K562 (cell line): ENCODE measurements around the gene TSTD2. TPM values are rescaled to one million over a fixed set of nuclear protein-coding genes. Genes with fewer than 3 reads are reported as not detected.

Experiments
- CEBPZ ChIP-seq: fragments of 150-350 bp; IDR thresholded peaks from 2 replicates; pipeline ENCODE4 v1.6.1; 2014; ENCODE audit warnings: low read depth, mild to moderate bottlenecking, low read length, borderline replicate concordance
- CHCHD3 ChIP-seq: fragments of 250-450 bp; sonication (Bioruptor Pico); IDR thresholded peaks from 2 replicates; pipeline ENCODE4 v2.1.2; 2022; ENCODE audit warnings: mild to moderate bottlenecking
- COPS2 ChIP-seq: fragments of 450-650 bp; conservative IDR thresholded peaks from 2 replicates; pipeline ENCODE4 v1.6.1; 2016; ENCODE audit warnings: mild to moderate bottlenecking, moderate library complexity
- DEAF1 ChIP-seq: fragments of 450-650 bp; formaldehyde crosslinking; IDR thresholded peaks from 2 replicates; pipeline ENCODE4 v1.4.0; 2020; ENCODE audit warnings: mild to moderate bottlenecking, moderate library complexity
- DIDO1 ChIP-seq: fragments of 450-650 bp; IDR thresholded peaks from 2 replicates; pipeline ENCODE4 v1.6.1; 2016; ENCODE audit warnings: low read depth, missing biosample characterization, missing genetic modification characterization
- E2F3 ChIP-seq: fragments of 250-450 bp; sonication (Bioruptor Pico); IDR thresholded peaks from 2 replicates; pipeline ENCODE4 v1.4.0; 2020; ENCODE audit warnings: mild to moderate bottlenecking
- EGR1 ChIP-seq: fragments of 450-650 bp; conservative IDR thresholded peaks from 2 replicates; pipeline ENCODE4 v1.6.1; 2017; ENCODE audit warnings: mild to moderate bottlenecking
- ELF4 ChIP-seq: fragments of 450-650 bp; formaldehyde crosslinking; IDR thresholded peaks from 2 replicates; pipeline ENCODE4 v1.4.0; 2022; ENCODE audit warnings: missing genetic modification characterization
- FOXK1 ChIP-seq: sonication (generic); formaldehyde crosslinking; IDR thresholded peaks from 2 replicates; pipeline ENCODE4 v1.8.0; 2022; ENCODE audit warnings: missing genetic modification reagents, mild to moderate bottlenecking, borderline replicate concordance
- FOXM1 ChIP-seq, 2 experiments: fragments of 450-650 bp in 1 of 2; sonication (generic) in 1 of 2; formaldehyde crosslinking in 1 of 2; IDR thresholded peaks; 2 replicates each; pipeline versions ENCODE4 v1.6.1 to v1.9.0; 2017 to 2022; ENCODE audit warnings: low read depth in 2 of 2, mild to moderate bottlenecking in 2 of 2, missing genetic modification reagents in 1 of 2, moderate library complexity in 1 of 2
- MECOM ChIP-seq: fragments of 250-450 bp; sonication (Bioruptor Pico); IDR thresholded peaks from 2 replicates; pipeline ENCODE4 v1.8.0; 2022; ENCODE audit warnings: inconsistent platforms
- MYBL2 ChIP-seq, 2 experiments: fragments of 450-650 bp in 1 of 2; sonication (generic) in 1 of 2; formaldehyde crosslinking in 1 of 2; IDR thresholded peaks; 2 replicates each; pipeline versions ENCODE4 v1.6.1 to v1.8.1; 2017 to 2022; ENCODE audit warnings: borderline replicate concordance in 1 of 2, inconsistent platforms in 1 of 2, low read depth in 1 of 2, mild to moderate bottlenecking in 1 of 2, missing genetic modification reagents in 1 of 2, moderate library complexity in 1 of 2
- POLR2AphosphoS2 ChIP-seq: IDR thresholded peaks from 2 replicates; pipeline ENCODE4 v1.6.1; 2012; ENCODE audit warnings: low read length, improper control_type of control experiment
- PURB ChIP-seq: sonication (generic); formaldehyde crosslinking; IDR thresholded peaks from 2 replicates; pipeline ENCODE4 v1.9.0; 2021; ENCODE audit warnings: low read depth, mild to moderate bottlenecking, missing genetic modification reagents
- RBM22 ChIP-seq: fragments of 200-400 bp; formaldehyde crosslinking; IDR thresholded peaks from 2 replicates; pipeline ENCODE4 v1.6.1; 2018; ENCODE audit warnings: low read length, low read depth; ENCODE audit not compliant: poor library complexity, severe bottlenecking
- SREBF1 ChIP-seq: fragments of 150-350 bp; IDR thresholded peaks from 2 replicates; pipeline ENCODE4 v1.6.1; 2014; ENCODE audit warnings: antibody characterized with exemption, low read depth, low read length, borderline replicate concordance
- TAF7 ChIP-seq: fragments of 450-650 bp; IDR thresholded peaks from 2 replicates; pipeline ENCODE4 v1.6.1; 2016; ENCODE audit warnings: missing genetic modification characterization, missing compliant biosample characterization
- TFAP4 ChIP-seq: sonication (generic); formaldehyde crosslinking; IDR thresholded peaks from 2 replicates; pipeline ENCODE4 v1.8.0; 2022; ENCODE audit warnings: missing genetic modification reagents, mild to moderate bottlenecking, moderate library complexity, borderline replicate concordance
- ZC3H4 ChIP-seq: sonication (generic); formaldehyde crosslinking; IDR thresholded peaks from 2 replicates; pipeline ENCODE4 v1.9.0; 2021; ENCODE audit warnings: missing genetic modification reagents, borderline replicate concordance
- ZNF408 ChIP-seq: fragments of 250-450 bp; sonication (Bioruptor Pico); IDR thresholded peaks from 2 replicates; pipeline ENCODE4 v1.4.0; 2020; ENCODE audit warnings: low read depth, mild to moderate bottlenecking, moderate library complexity
- ZNF431 ChIP-seq: sonication (generic); formaldehyde crosslinking; IDR thresholded peaks from 2 replicates; pipeline ENCODE4 v1.8.0; 2022; ENCODE audit warnings: mild to moderate bottlenecking, missing genetic modification reagents
- polyA plus RNA-seq, 8 experiments: library from polyadenylated mRNA; depleted of rRNA in 4 of 8; stranded (reverse) in 5 of 8; unstranded in 3 of 8; fragments of >200 nt; fragmentation: Nextera tagmentation in 2 of 8; fragmentation: Illumina TruSeq in 1 of 8; extraction: Ambion mirVana in 2 of 8; extraction: Trizol in 1 of 8; gene quantifications; 2 replicates each; pipeline versions ENCODE4 v1.2.1 to v1.2.3, GENCODE V29; 2011 to 2014; ENCODE audit warnings: inconsistent platforms in 1 of 8, missing spikeins in 1 of 8
- total RNA-seq, 7 experiments: library from RNA; depleted of rRNA in 6 of 7; stranded (reverse); fragments of >200 nt in 6 of 7; fragmentation: Illumina TruSeq in 2 of 7; extraction: Trizol in 2 of 7; gene quantifications; 2 replicates each; pipeline versions ENCODE4 v1.2.1 to v1.2.3, GENCODE V29; 2011 to 2021; ENCODE audit warnings: low replicate concordance in 1 of 7

The TSTD2 gene
- total and polyA plus RNA-seq, 9 of the 15 experiments (the other 6 are each of a cell fraction or from before 2014, with no cell fraction given), result 10.1 to 36.7 (median 19.0) TPM

GRCh38 chr9:97632985-97633858 is at the start of gene TSTD2, which contains the start of gene NCBP1 (continued):
- TF ChIP-seq EGR1 (peak; percentile 89), TFAP4 (CRISPR knock-in tag) (peak; percentile 95), FOXK1 (CRISPR knock-in tag) (peak; percentile 40; the same call in 1 of the 2 replicates), ELF4 (CRISPR knock-in tag) (peak; percentile 21; the same call in 1 of the 2 replicates), DEAF1 (CRISPR knock-in tag) (no peak), TAF7 (tag) (0 out of 2 replicates have a peak, but pooled peaks have one; percentile 54), MECOM (CRISPR knock-in tag) (no peak), ZC3H4 (peak; percentile 34; the same call in 1 of the 2 replicates), SREBF1 (no peak), PURB (CRISPR knock-in tag) (no peak), E2F3 (peak; percentile 38; the same call in 1 of the 2 replicates), DIDO1 (tag) (peak; percentile 43; the same call in 1 of the 2 replicates), ZNF408 (no peak), RBM22 (no peak), POLR2AphosphoS2 (no peak; the same call in 1 of the 2 replicates), FOXM1 (IDR thresholded peaks at IDR 0.05; ENCODE audit: low read depth) (no peak), FOXM1 (CRISPR knock-in tag; IDR thresholded peaks at IDR 0.05; ENCODE audit: low read depth) (no peak), MYBL2 (IDR thresholded peaks at IDR 0.05; ENCODE audit: low read depth) (no peak), MYBL2 (CRISPR knock-in tag; IDR thresholded peaks at IDR 0.05; ENCODE audit: borderline replicate concordance) (no peak), COPS2 (no peak), ZNF431 (CRISPR knock-in tag) (peak; percentile 85; the same call in 1 of the 2 replicates), CHCHD3 (CRISPR knock-in tag) (no peak), CEBPZ (no peak)
